ENCODE results near the gene THG1L. TPM values are rescaled to one million over a fixed set of nuclear protein-coding genes. Genes with fewer than 3 reads are reported as not detected.
A peak's percentile ranks its signal among the peaks of the same experiment; 100 is the strongest.

Gene THG1L
- total RNA-seq, 4 donors from 2014 or later, result 2.2 to 16.8 (median 7.0) TPM

- intact Hi-C loops (cut with DNase I; ENCODE audit: low total_unique reads), result loop anchor here (10.0 kb wide), 1 partner anchor 1706 kb away; no protein-coding TSS in a partner anchor
Observed at GRCh38 chr5:157741131-157741530, 9.9 kb downstream of the THG1L start.

GRCh38 chr5:157743163-157744050, 12.2 kb downstream of the THG1L start, which contains the start of gene LSM11:
TSS of gene LSM11 (plus strand) at chr5:157743712. CDS start at chr5:157743751, 39 bp downstream.
- Histone ChIP-seq H3K4me1 (peaks cover 12 to 22% (median 15%) of the 10 kb centered on the region in 4 donors), H3K27me3 (no peaks in the 10 kb centered on the region), H3K36me3 (no peaks in the 10 kb centered on the region), H3K9me3 (no peaks in the 10 kb centered on the region), H3K27ac (peak within 1 kb of the TSS; percentile 60 to 83 (median 78)), H3K4me3 (peak within 1 kb of the TSS; percentile 75 to 92 (median 86))
- in situ Hi-C loops (cut with MboI; ENCODE audit: low pct_ligation_motif_present in 1 of 4, low pct_unique_long_range_greater_than_20kb in 1 of 4, low sequenced_read_pairs in 3 of 4) (loop anchor here in 3 of 4 donors (10.0 to 25.0 kb wide), 5 partner anchors 256 to 606 kb away; partner anchors contain the start of gene MED7 (in 1 of the 3)), intact Hi-C loops (cut with DNase I; ENCODE audit: low total_unique reads) (loop anchor here (10.0 kb wide), 1 partner anchor 1709 kb away; no protein-coding TSS in a partner anchor)
- 0% methylated on average over 55 of the region's 79 CpGs; no CpG with 5 or more reads in 1 of the 2 donors for WGBS, 2 donors (ENCODE audit: low coverage in 1 of 2)
- TF ChIP-seq CTCF (IDR thresholded peaks at IDR 0.05) (peak; percentile 96 to 100 (median 99)), POLR2A (IDR thresholded peaks at IDR 0.05) (peak; percentile 37), POLR2AphosphoS5 (IDR thresholded peaks at IDR 0.05) (peak; percentile 12 to 38 (median 29)), EP300 (IDR thresholded peaks at IDR 0.05; ENCODE audit: low read depth) (no peak)
- DNase-seq, result peak; percentile 93

More at GRCh38 chr5:157741131-157741530, 9.9 kb downstream of the THG1L start:
- no peak overlapping the region for H3K4me3 ChIP-seq
- H3K36me3 ChIP-seq, result peaks cover 0 to 15% (median 5%) of the 10 kb centered on the region in 4 donors
- 61 to 75% methylated on average over 4 of the region's 4 CpGs for WGBS, 2 donors (ENCODE audit: low coverage in 1 of 2)
- TF ChIP-seq POLR2A (IDR thresholded peaks at IDR 0.05), result no peak
- TF ChIP-seq CTCF (IDR thresholded peaks at IDR 0.05), result no peak
- TF ChIP-seq EP300 (IDR thresholded peaks at IDR 0.05; ENCODE audit: low read depth), result no peak
- no peak for TF ChIP-seq POLR2AphosphoS5 (IDR thresholded peaks at IDR 0.05)
- no peaks in the 10 kb centered on the region for H3K9me3 ChIP-seq
- H3K27me3 ChIP-seq, result no peaks in the 10 kb centered on the region
- peaks cover 12 to 22% (median 15%) of the 10 kb centered on the region in 4 donors for H3K4me1 ChIP-seq
- in situ Hi-C loops (cut with MboI; ENCODE audit: low pct_ligation_motif_present in 1 of 4, low pct_unique_long_range_greater_than_20kb in 1 of 4, low sequenced_read_pairs in 3 of 4), result loop anchor here in 3 of 4 donors (10.0 to 25.0 kb wide), 5 partner anchors 254 to 604 kb away; partner anchors contain the start of gene MED7 (in 1 of the 3)
- H3K27ac ChIP-seq, result no peak overlapping the region
- no peak for DNase-seq

- in situ Hi-C loops (cut with MboI; ENCODE audit: low pct_ligation_motif_present in 1 of 4, low pct_unique_long_range_greater_than_20kb in 1 of 4, low sequenced_read_pairs in 3 of 4) (loop anchor here in 3 of 4 donors (10.0 to 25.0 kb wide), 5 partner anchors 257 to 607 kb away; partner anchors contain the start of gene MED7 (in 1 of the 3)), intact Hi-C loops (cut with DNase I; ENCODE audit: low total_unique reads) (loop anchor here (10.0 kb wide), 1 partner anchor 1710 kb away; no protein-coding TSS in a partner anchor)
- H3K27me3 ChIP-seq, result no peaks in the 10 kb centered on the region
- peak overlapping the region; percentile 6 to 83 (median 78) for H3K27ac ChIP-seq
- 4 to 8% methylated on average over 18 to 55 of the region's 56 CpGs for WGBS, 2 donors (ENCODE audit: low coverage in 1 of 2)
- peak overlapping the region; percentile 75 to 92 (median 86) for H3K4me3 ChIP-seq
- no peak for TF ChIP-seq EP300 (IDR thresholded peaks at IDR 0.05; ENCODE audit: low read depth)
- no peak for TF ChIP-seq POLR2AphosphoS5 (IDR thresholded peaks at IDR 0.05)
- TF ChIP-seq CTCF (IDR thresholded peaks at IDR 0.05), result no peak
- TF ChIP-seq POLR2A (IDR thresholded peaks at IDR 0.05), result no peak
- DNase-seq, result peak; percentile 23
- H3K4me1 ChIP-seq, result peaks cover 12 to 25% (median 15%) of the 10 kb centered on the region in 4 donors
- no peaks in the 10 kb centered on the region for H3K36me3 ChIP-seq
- H3K9me3 ChIP-seq, result no peaks in the 10 kb centered on the region
Observed at GRCh38 chr5:157744051-157745011, 13.1 kb downstream of the THG1L start.

All from transverse colon (tissue), 4 donors.